MG63 (cell line): Measurements from ENCODE around the gene GAREM2. TPM values are rescaled to one million over a fixed set of nuclear protein-coding genes. Genes with fewer than 3 reads are reported as not detected.
"Not testable (repeated sequence)": the region's sequence is repeated elsewhere in the genome, so short reads cannot be mapped to it uniquely, and the experiment has no call there.

Experiments used
- DNase-seq: peaks from one replicate; pipeline ENCODE4 v3.0.0-alpha.2; 2020
- H3K27me3 ChIP-seq: fragments of 250-450 bp; sonication (Bioruptor Pico); 2 replicates; pipeline ENCODE4 v1.5.1; 2020; ENCODE audit warnings: mild to moderate bottlenecking, moderate library complexity
- H3K36me3 ChIP-seq: fragments of 250-450 bp; sonication (Bioruptor Pico); 2 replicates; pipeline ENCODE4 v1.5.1; 2020; ENCODE audit warnings: mild to moderate bottlenecking, moderate library complexity
- H3K4me3 ChIP-seq: fragments of 250-450 bp; sonication (Bioruptor Pico); 2 replicates; pipeline ENCODE4 v1.5.1; 2020; ENCODE audit warnings: mild to moderate bottlenecking, moderate library complexity
- H3K9me3 ChIP-seq: fragments of 250-450 bp; sonication (Bioruptor Pico); 2 replicates; pipeline ENCODE4 v1.5.1; 2020; ENCODE audit warnings: mild to moderate bottlenecking, moderate library complexity
- total RNA-seq: library from RNA; depleted of rRNA; stranded (reverse); fragments of >200 nt; shearing (Covaris generic); gene quantifications from 2 replicates; pipeline ENCODE4 v1.2.3, GENCODE V29; 2014; ENCODE audit warnings: low replicate concordance

GAREM2 gene
- total RNA-seq, 1 experiment from 2014 or later, result 0.33 TPM

DNA sequence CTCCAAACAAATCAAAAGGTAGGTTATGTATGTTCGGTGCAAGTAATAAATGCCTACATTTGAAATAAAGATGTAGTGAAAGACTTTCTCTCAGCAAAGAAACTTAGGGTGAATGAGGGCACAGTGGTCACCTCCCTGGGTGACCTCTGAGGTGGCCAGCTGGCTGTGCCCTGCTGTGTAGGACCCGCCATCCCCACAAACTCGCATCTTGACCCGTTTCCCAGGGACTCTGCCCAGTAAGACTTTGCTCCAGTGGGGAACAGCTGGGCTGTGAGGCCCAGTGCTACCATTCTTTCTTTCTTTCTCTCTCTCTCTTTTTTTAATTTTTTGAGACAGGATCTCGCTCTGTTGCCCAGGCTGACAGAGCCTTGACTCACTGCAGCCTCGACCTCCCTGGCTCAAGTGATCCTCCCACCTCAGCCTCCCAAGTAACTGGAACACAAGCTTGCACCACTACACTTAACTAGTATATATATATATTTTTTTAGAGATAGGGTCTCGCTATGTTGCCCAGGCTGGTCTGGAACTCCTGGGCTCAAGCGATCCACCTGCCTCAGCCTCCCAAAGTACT is 8.2 kb upstream of the GAREM2 start:
- Histone ChIP-seq H3K9me3 (no peaks in the 10 kb centered on the region), H3K36me3 (no peaks in the 10 kb centered on the region), H3K4me3 (no peak overlapping the region), H3K27me3 (no peaks in the 10 kb centered on the region)
- DNase-seq, result no peak

DNA sequence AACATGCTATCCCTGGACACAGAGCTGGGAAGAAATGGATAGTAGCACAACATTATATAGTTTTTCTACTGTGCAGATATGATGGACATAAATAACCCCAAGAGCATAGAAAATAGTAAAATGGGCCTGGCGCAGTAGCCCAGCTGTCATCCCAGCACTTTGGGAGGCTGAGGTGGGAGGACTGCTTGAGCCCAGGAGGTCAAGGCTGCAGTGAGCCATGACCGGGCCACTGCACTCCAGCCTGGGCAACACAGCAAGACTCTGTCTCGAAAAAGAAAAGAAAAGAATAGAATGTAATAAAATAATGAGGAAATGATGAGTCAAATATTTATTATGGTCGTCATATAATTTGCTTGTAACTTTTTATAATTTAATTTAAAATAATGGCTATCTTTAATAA is 7.5 kb upstream of the GAREM2 start:
- H3K4me3 ChIP-seq, result no peak overlapping the region
- H3K9me3 ChIP-seq, result no peaks in the 10 kb centered on the region
- H3K36me3 ChIP-seq, result no peaks in the 10 kb centered on the region
- no peak for DNase-seq
- H3K27me3 ChIP-seq, result no peaks in the 10 kb centered on the region

DNA sequence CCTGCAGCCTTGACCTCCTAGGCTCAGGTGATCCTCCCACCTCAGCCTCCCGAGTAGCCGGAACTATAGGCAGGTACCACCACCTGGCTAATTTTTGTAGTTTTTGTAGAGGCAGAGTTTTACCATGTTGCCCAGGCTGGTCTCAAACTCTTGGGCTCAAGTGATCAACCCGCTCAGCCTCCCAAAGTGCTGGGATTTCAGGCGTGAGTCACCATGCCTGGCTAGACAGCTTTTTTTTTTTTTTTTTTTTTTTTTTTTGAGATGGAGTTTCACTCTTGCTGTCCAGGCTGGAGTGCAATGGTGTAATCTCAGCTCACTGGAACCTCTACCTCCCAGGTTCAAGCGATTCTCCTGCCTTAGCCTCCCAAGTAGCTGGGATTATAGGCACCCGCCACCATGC is 6.3 kb upstream of the GAREM2 start:
- H3K9me3 ChIP-seq, H3K4me3 ChIP-seq, H3K27me3 ChIP-seq, H3K36me3 ChIP-seq, DNase-seq: not testable (repeated sequence)

DNA sequence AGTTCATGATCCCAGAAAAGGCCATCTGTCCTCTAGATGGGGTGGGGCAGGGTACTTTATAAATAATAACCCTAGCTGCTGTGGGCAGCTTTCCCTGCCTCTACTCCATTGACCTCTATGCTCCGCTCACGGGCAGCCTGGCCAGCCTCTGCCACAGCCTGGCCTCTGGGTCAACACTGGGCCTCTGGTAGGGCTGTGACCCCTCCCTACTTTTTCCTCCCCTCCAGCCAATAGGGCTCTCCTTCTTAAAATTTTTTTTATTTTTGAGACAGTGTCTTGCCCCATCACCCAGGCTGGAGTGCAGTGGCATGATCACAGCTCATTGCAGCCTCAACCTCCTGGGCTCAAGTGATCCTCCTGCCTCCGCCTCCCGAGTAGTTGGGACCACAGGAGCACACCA is 4.1 kb upstream of the GAREM2 start:
- no peaks in the 10 kb centered on the region for H3K9me3 ChIP-seq
- no peak overlapping the region for H3K4me3 ChIP-seq
- DNase-seq, result no peak
- no peaks in the 10 kb centered on the region for H3K36me3 ChIP-seq
- no peaks in the 10 kb centered on the region for H3K27me3 ChIP-seq

DNA sequence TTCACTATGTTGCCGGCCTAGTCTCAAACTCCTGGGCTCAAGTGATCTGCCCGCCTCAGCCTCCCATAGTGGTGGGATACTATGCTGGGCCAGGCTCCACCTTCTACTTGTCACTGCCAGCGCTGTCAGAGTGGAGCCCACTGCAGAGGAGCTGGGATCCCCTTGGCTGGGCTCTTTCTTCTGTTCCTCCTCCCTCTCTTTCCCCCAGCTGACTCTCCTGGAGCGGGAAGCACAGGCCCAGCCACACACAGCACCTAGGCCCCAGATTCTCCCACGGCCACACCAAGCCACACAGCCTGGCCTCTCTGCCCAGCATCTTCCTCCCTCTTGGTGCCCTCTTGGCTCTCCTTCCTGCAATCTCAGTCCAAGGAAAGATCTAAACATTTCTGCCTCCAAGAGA is 3.7 kb upstream of the GAREM2 start:
- H3K4me3 ChIP-seq, result no peak overlapping the region
- H3K9me3 ChIP-seq, result no peaks in the 10 kb centered on the region
- DNase-seq, result no peak

DNA sequence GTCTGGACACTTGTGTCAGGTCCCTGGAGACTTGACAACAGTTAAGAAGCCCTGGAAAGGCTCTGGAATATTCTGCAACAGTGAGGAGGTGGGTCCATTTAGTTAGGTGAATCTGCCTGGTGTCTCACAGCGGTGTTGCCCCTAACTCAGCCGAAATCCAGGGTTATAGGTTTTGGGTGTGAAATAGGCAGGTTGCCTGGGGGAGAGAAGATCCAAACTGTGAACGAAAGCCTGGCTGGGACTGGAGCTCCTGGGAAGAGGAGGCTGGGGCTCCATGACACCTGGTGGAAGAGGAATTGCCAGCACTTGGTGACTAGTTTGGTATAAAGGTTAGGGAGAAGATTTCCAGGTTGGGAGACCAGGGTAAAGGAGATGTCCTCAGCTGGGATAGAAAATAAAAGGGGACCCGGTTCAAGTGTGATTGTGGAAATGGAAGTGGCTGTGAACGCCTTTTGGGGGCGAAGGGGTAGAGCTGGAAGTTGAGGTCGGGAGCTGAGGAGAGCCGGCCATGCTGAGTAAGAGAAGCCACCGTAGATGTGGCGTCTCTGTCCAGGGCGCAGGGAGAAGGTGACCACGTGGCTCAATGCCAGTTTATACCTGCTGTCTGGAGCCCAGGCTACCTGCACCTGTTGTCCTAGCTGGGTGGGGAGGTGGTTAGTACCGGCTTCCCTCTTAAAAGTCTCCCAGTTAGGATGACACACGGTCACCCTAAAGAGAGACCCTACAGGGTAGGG is 3.0 kb upstream of the GAREM2 start:
- H3K36me3 ChIP-seq, result no peaks in the 10 kb centered on the region
- no peaks in the 10 kb centered on the region for H3K27me3 ChIP-seq
- no peak for DNase-seq
- no peaks in the 10 kb centered on the region for H3K9me3 ChIP-seq
- no peak overlapping the region for H3K4me3 ChIP-seq

More for the DNA sequence above, 3.7 kb upstream of the GAREM2 start:
- Histone ChIP-seq H3K36me3 (no peaks in the 10 kb centered on the region), H3K27me3 (no peaks in the 10 kb centered on the region)

DNA sequence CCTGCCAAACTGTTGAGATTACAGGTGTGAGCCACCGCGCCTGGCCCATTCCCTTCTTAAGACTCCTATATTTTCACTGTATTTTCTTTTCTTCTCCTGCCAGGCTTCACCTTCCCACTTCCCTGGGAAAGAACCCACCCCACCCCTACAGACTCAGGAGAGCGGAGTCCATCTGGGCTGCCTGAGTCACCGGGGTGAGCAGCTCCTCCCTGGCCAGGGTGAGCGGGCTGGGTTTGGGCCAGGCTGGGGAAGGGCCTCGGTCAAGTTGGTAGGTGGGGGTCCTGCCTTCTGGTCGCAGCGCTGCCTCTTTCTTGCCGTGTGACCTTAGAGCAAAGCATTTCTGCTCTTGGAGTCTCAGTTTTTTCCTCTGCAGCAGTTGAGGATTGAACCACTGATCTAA is 2.1 kb upstream of the GAREM2 start:
- Histone ChIP-seq H3K36me3 (no peaks in the 10 kb centered on the region), H3K4me3 (no peak overlapping the region), H3K27me3 (no peaks in the 10 kb centered on the region), H3K9me3 (no peaks in the 10 kb centered on the region)
- no peak for DNase-seq

DNA sequence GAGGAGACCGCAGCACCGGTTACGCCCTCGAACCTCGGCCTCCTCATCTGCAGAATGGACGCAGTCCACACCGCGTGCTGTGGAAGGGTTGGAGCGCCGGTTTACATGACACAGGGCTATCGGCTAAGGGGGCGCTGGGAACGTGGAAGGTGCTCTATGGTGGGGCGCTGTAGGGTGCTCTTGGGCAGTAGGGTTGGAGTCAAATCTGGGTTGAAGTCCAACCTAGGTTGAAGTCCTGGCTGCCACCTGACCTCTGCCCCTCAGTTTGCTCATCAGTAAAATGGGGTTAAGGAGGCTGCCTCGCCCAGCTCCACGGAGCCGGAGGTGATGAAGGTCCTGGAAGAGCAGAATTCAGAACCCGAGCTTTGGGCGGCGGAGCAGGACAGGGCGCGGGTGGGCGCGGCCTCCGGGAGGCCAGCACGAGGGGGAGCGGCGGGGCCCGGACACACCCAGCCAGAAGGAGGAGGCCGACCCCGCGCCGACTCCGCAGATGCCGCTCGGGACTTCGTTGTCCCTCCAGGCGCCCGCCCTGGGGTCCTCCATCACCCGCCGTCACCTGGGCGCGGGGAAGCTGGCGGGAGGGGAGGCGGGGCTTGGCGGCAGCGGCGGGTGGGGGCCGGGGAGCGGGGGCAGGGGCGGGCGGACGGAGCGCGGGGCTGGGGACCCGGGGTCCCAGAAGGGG is 558 bp upstream of the GAREM2 start:
- H3K27me3 ChIP-seq, result no peaks in the 10 kb centered on the region
- H3K9me3 ChIP-seq, result no peaks in the 10 kb centered on the region
- no peak overlapping the region for H3K4me3 ChIP-seq
- H3K36me3 ChIP-seq, result no peaks in the 10 kb centered on the region
- DNase-seq, result no peak

DNA sequence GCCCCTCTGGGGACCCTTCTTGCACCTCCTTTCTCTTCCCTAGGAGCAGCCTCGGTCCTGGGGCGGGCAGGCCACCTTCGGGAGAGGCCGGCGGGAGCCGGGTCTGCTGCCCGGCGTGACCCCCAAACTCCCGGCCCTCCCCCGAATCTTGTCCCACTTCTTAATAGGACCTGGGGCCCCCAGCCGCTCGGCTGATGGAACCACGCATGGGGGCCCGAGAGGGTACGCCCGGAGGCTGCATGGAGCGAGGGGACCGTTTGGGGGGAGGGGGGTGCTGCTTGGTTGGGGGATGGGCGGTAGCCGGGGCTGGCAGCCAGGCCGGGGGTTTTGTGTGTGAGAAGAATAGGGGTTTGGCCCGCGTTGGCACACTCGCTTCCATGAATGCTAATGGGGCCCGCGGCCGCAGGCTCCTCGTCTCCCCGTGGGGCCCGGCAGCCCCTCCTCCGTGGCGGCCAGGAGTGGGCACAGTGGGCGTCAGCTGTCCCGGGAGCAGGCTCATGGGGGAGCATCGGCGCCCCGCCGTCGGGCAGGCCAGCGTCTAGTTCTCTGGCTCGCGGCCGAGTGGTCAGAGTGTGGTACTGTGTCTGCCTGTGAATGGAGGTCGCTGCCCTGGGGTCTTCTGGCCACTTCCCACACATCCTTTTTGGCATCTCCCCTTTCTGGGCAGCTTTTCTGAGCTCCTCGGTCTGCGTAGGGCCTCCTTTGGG is 1.0 kb downstream of the GAREM2 start:
- no peak overlapping the region for H3K4me3 ChIP-seq
- H3K36me3 ChIP-seq, result no peaks in the 10 kb centered on the region
- no peaks in the 10 kb centered on the region for H3K9me3 ChIP-seq
- H3K27me3 ChIP-seq, result no peaks in the 10 kb centered on the region
- no peak for DNase-seq

DNA sequence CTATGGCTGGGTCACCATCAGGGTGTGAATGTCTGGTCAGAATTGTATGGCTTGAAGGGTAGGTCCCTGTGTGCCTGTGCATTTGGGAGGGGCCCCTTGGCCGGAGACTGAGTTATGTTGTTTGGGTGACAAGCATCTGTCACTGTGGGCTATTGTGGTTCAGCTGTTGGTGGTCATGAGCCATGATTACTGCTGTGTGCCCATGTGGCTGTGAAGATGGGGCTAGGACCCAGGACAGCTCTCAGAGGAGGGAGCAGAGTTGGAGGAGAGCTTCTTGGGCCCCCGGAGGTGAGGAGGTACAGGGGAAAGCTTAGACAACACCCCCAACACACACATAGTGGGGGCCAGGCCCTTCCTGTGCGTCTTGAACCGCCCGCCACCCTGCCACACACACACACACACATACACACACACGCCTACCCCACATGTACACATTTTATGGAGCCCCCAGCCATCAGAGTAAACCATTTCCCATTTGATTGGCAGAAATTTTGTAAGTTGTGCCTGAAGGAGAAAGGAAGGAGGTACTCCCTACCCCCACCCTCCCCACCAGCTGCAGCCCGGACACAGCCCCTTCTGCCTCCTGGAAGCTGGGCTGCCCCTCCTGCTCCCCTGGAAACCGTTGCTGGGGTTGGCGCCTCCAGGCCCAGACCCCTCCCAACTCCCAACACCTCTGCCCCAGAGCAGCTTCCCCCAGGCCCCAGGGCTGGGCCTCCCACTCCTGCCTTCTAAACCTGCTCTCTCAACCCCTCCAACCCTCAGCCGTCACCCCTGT is 2.0 kb downstream of the GAREM2 start:
- H3K9me3 ChIP-seq, result no peaks in the 10 kb centered on the region
- H3K4me3 ChIP-seq, result no peak overlapping the region
- no peaks in the 10 kb centered on the region for H3K36me3 ChIP-seq
- DNase-seq, result no peak
- H3K27me3 ChIP-seq, result no peaks in the 10 kb centered on the region

DNA sequence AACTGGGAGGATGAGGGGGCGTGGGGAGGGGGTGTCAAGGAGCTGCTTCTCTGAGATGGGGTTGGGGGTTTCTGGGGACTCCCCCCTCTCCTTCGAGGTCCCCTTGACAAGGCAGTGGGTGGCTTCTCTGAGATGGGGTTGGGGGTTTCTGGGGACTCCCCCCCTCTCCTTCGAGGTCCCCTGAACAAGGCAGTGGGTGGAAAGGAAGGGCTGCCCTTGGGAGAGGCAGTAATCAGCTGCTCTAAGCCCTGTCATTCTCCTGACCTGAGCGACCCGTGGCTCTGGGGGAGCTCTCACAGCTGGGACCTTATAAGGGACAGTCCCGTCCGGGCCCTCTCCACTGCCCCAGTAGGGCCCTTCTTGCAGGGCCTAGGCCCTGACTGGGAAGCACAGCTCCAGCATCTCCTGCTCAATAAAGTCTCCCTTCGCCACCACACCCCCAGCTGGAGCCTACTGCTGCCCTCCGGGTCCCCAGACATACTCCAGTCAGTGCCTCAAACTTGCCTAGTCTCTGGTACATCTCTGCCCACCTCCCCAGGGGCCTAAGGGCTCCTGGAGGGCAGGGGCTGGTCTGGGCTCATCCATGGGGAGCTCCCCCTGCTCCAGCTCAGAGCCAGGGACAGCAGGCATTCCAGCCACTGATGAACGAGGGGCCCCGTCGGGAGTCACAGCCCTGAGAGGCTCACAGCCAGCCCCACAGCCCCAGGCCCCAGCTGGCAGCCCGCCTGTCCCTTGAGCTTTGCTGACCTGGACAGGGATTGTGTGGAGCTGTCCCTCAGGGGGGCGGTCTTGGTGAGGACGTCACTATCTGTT is 2.8 kb downstream of the GAREM2 start:
- no peak for DNase-seq
- Histone ChIP-seq H3K27me3 (no peaks in the 10 kb centered on the region), H3K36me3 (no peaks in the 10 kb centered on the region), H3K9me3 (no peaks in the 10 kb centered on the region), H3K4me3 (no peak overlapping the region)

DNA sequence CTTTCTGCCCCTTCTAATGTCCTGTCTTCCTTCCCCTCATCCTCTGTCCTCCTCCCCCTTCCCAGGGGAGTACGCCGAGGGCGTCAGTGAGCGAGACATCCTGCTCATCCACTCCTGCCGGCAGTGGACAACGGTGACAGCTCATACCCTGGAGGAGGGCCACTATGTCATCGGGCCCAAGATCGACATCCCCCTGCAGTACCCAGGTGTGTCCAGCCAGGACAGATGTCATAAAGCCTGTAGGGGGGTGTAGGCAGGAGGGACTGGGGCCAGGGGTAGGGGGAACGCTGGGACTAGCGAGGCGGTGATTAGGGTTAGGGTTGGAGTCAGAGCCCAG is 3.4 kb downstream of the GAREM2 start:
- Histone ChIP-seq H3K9me3 (no peaks in the 10 kb centered on the region), H3K4me3 (no peak overlapping the region), H3K36me3 (no peaks in the 10 kb centered on the region), H3K27me3 (no peaks in the 10 kb centered on the region)
- DNase-seq, result no peak

DNA sequence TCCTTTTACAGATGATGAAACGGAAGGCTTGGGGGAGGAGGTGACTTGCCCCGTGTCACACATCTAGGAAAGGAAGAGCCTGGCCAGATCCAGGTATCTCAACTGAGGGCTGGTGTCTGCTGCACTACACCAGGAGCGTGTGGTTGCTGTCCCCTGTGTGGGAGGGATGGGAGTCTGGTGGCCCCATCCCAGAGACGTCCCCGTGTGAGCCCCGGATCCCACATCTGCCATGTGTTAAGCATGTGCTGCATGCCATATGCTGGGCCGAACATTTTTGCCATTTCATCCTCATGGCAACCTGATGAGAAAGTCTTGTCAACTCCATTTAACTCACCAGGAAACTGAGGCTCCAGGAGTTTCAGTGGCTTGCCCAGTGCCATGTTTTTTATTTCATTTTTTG is 4.2 kb downstream of the GAREM2 start:
- Histone ChIP-seq H3K4me3 (no peak overlapping the region), H3K36me3 (no peaks in the 10 kb centered on the region), H3K9me3 (no peaks in the 10 kb centered on the region), H3K27me3 (no peaks in the 10 kb centered on the region)
- DNase-seq, result no peak

DNA sequence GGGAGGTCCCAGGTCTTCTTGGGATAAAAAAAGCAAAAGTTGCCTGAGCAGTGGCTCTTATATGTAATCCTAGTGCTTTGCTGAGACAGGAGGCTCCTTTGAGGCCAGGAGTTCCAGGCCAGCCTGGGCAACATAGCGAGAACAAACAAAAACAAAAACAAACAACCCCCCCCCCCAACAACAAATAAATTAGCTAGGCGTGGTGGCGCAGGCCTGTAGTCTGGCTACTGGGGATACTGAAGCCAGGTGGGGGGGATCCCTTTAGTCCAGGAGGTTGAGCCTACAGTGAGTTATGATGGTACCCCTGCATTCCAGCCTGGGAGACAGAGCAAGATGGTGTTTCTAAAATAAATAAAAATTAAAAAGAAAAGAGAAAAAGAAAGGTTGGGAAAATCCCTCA is 5.4 kb downstream of the GAREM2 start:
- Histone ChIP-seq H3K36me3 (no peaks in the 10 kb centered on the region), H3K4me3 (no peak overlapping the region), H3K27me3 (no peaks in the 10 kb centered on the region), H3K9me3 (no peaks in the 10 kb centered on the region)
- no peak for DNase-seq

DNA sequence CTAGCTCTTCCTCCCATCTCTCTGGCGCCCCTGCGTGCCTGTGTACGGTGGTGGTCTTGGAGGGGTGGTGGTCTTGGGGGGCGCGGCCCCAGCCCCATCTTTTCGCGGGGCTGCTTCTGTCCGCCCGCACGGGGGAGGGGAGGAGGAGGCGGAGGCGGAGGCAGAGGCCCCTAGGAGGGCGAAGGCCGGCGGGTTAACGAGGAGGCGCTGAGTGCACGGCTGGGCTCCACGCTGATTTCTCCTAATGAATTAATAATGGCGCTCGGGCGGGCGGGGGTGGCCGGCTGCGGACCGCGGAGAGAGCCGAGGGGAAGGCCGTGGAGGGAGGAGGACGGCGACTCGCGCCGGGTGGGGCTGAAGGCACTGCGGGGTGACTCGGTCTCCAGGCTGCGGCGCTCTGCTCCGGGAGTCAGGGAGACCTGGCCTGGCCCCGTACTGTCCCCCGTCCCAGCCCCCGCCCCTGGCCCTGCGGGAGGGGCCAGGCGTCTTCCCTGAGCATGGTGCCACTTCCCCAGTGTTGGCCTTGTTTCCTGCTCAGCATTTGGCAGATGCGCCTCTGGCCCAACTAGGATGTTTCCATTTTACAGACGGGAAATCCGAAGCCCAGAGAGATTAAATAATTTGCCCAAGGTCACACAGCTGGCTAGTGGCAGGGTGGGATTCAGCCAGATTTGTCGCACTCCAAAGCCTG is 6.0 kb downstream of the GAREM2 start:
- no peak for DNase-seq
- H3K27me3 ChIP-seq, result no peaks in the 10 kb centered on the region
- no peaks in the 10 kb centered on the region for H3K9me3 ChIP-seq
- H3K4me3 ChIP-seq, result no peak overlapping the region
- H3K36me3 ChIP-seq, result no peaks in the 10 kb centered on the region

DNA sequence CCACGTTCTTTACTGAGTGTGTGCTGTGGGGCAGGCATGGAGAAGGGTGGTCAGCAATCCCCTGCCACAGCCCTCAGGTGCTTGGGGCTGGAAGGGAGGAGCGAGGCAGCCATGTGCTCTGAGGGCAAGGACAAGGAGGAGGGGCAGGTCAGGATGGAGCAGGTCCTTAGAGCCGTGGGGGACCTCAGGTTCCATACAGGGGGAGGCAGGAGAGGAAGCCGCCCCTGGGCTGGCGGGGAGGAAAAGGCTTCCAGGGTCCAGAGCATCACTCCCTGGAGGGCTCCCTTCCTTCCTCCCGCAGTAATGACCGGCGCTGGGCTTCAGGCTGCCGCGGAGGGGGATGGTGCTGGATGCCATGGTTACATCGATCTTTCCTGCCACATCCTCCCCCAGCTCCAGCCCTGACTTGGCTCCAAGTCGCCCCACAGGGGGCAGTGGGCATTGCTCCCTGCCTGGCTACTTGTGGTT is 6.6 kb downstream of the GAREM2 start:
- Histone ChIP-seq H3K9me3 (no peaks in the 10 kb centered on the region), H3K36me3 (no peaks in the 10 kb centered on the region), H3K27me3 (no peaks in the 10 kb centered on the region), H3K4me3 (no peak overlapping the region)
- DNase-seq, result no peak
